ENCODE results near the gene TFDP2. TPM values are rescaled to one million over a fixed set of nuclear protein-coding genes. Genes with fewer than 3 reads are reported as not detected.
A peak's percentile ranks its signal among the peaks of the same experiment; 100 is the strongest.

The TFDP2 gene
- total and polyA plus RNA-seq, 9 of the 15 experiments (the other 6 are each of a cell fraction or from before 2014, with no cell fraction given) = 95.6 to 179 (median 126) TPM

- in situ Hi-C loops (cut with MboI) (no loop called here), intact Hi-C loops (cut with micrococcal nuclease) (no loop called here)
- H3K27ac ChIP-seq (ENCODE audit: extremely low read depth, low read depth, low read length) = peak overlapping the region; percentile 60
- WGBS (ENCODE audit: insufficient coverage, low coverage, missing lambda C conversion rate) = 42% methylated on average over 11 of the region's 11 CpGs
- no peaks in the 10 kb centered on the region for H3K27me3 ChIP-seq (ENCODE audit: control insufficient read depth in 2 of 2, insufficient read depth in 2 of 2, low read length in 2 of 2)
- H4K20me1 ChIP-seq (replicated peaks; ENCODE audit: control insufficient read depth, insufficient read depth, low read length) = no peaks in the 10 kb centered on the region
- peak overlapping the region; percentile 53 for H2AFZ ChIP-seq (ENCODE audit: low read depth, low read length)
- peaks cover 2 to 9% of the 10 kb centered on the region in 2 experiments; a peak in 1 of 5 replicates for H3K4me1 ChIP-seq (replicated peaks in 1 of 2; ENCODE audit: control insufficient read depth in 2 of 2, insufficient read depth in 2 of 2, low read length in 2 of 2)
- BruUV-seq (replicated peaks) = TSS peak; percentile 45
- FAIRE-seq (no peak), ATAC-seq (peak; percentile 15), DNase-seq (ENCODE audit: extremely low read depth in 1 of 4, low spot score in 3 of 4) (no peak)
- H3K9ac ChIP-seq (ENCODE audit: insufficient read depth in 1 of 2, low read depth in 2 of 2, low read length in 2 of 2) = peak overlapping the region; percentile 63 to 89; a peak in 3 of 4 replicates
- H3K4me2 ChIP-seq (ENCODE audit: insufficient read depth, low read length) = peak overlapping the region; percentile 61
- peaks cover 14% of the 10 kb centered on the region; the same call in 2 of the 3 replicates for H3K79me2 ChIP-seq (ENCODE audit: control insufficient read depth, insufficient read depth, low read length)
- no peaks in the 10 kb centered on the region for H3K9me3 ChIP-seq (replicated peaks; ENCODE audit: control insufficient read depth, insufficient read depth, low read depth, low read length)
- H3K9me1 ChIP-seq (ENCODE audit: control insufficient read depth, insufficient read depth, low read length) = no peaks in the 10 kb centered on the region
- CTCF ChIA-PET (ENCODE audit: low intra/inter-chr PET ratio) = no interaction called here
- peak overlapping the region; percentile 47 for H3K4me3 ChIP-seq
- POLR2A ChIA-PET = interaction anchor here (0.6 kb wide), 1 partner anchor 677 kb away, joined by 5 read pairs; no protein-coding TSS in a partner anchor
- no peaks in the 10 kb centered on the region for H3K36me3 ChIP-seq (ENCODE audit: control insufficient read depth, insufficient read depth, low read length)
- no peak for TF ChIP-seq SNIP1 (IDR thresholded peaks at IDR 0.05; ENCODE audit: low read depth)
- no peak for TF ChIP-seq SMAD2 (IDR thresholded peaks at IDR 0.05; ENCODE audit: low read depth, low read length)
- TF ChIP-seq NCOA6 (IDR thresholded peaks at IDR 0.05) = no peak
- no peak for TF ChIP-seq PML (IDR thresholded peaks at IDR 0.05; ENCODE audit: low read length)
- no peak for TF ChIP-seq RBM39 (optimal IDR thresholded peaks at IDR 0.05; ENCODE audit: low read depth, low read length)
- TF ChIP-seq CLOCK (CRISPR knock-in tag; IDR thresholded peaks at IDR 0.05; ENCODE audit: borderline replicate concordance) = no peak
- TF ChIP-seq CUX1 (CRISPR knock-in tag; IDR thresholded peaks at IDR 0.05) = no peak
- TF ChIP-seq SLC30A9 (CRISPR knock-in tag; IDR thresholded peaks at IDR 0.05) = no peak
- no peak for TF ChIP-seq TARDBP (IDR thresholded peaks at IDR 0.05)
- no peak for TF ChIP-seq KDM4B (IDR thresholded peaks at IDR 0.05; ENCODE audit: borderline replicate concordance in 2 of 2, low read depth in 1 of 2)
These were observed 1.1 kb downstream of the TFDP2 start for GRCh38 chr3:142148044-142148791.

Measured in K562 (cell line).